GM12878 (cell line): Measurements from ENCODE around the gene MYL7. TPM values are rescaled to one million over a fixed set of nuclear protein-coding genes. Genes with fewer than 3 reads are reported as not detected.

Source experiments
- ATAC-seq: fragments of 200-7000 bp; cut with Tn5 transposase; 3 replicates; pipeline ENCODE4 v1.9.1; 2020; ENCODE audit warnings: mild to moderate bottlenecking, moderate library complexity
- BruUV-seq: library from RNA; stranded (reverse); fragments of 400-500 nt; replicated peaks from 2 replicates; lab custom pipeline; 2021; lab: Mats Ljungman, UMichigan
- CTCF ChIA-PET: fragments of 300-600 bp; sonication (Branson Sonifier 250); formaldehyde crosslinking; extraction: SDS; loops from one replicate; lab custom pipeline; 2021; ENCODE audit warnings: inconsistent platforms; lab: Yijun Ruan, JAX
- POLR2A ChIA-PET: fragments of 350-600 bp; formaldehyde crosslinking; extraction: SDS; loops from one replicate; lab custom pipeline; 2021; ENCODE audit warnings: inconsistent platforms; lab: Charles Lee
- RAD21 ChIA-PET: fragments of 300-600 bp; sonication (Branson Sonifier 250); formaldehyde crosslinking; loops from one replicate; lab custom pipeline; 2023; ENCODE audit warnings: antibody characterized with exemption; ENCODE audit not compliant: unreplicated experiment; lab: Charles Lee
- SMC1A ChIA-PET: fragments of 300-600 bp; sonication (Branson Sonifier 250); formaldehyde crosslinking; loops from one replicate; lab custom pipeline; 2023; ENCODE audit not compliant: unreplicated experiment, uncharacterized antibody; lab: Charles Lee
- DNase-seq: peaks from one replicate; pipeline ENCODE4 v3.0.0-alpha.2; 2011; ENCODE audit warnings: low read depth, low spot score
- FAIRE-seq: peaks from 3 replicates; lab custom pipeline; 2011; peaks lifted over from hg19 to GRCh38; lab: Jason Lieb, UNC
- H2AFZ ChIP-seq: 2 replicates; pipeline ENCODE4 v1.6.0; 2011; ENCODE audit warnings: low read depth, low read length, control low read depth; ENCODE audit not compliant: control insufficient read depth
- H3K27ac ChIP-seq: 2 replicates; pipeline ENCODE4 v1.5.1; 2011; ENCODE audit warnings: control low read depth; ENCODE audit not compliant: control insufficient read depth, insufficient read depth
- H3K27me3 ChIP-seq, 2 experiments: replicated peaks in 1 of 2; 2 replicates each; pipeline versions ENCODE4 v1.6.0 to v1.6.1; 2011; ENCODE audit warnings: low read length in 1 of 2; ENCODE audit not compliant: control insufficient read depth in 2 of 2, insufficient read depth in 2 of 2
- H3K36me3 ChIP-seq, 2 experiments: 2 replicates each; pipeline ENCODE4 v1.5.1; 2011; ENCODE audit warnings: low read length in 1 of 2; ENCODE audit not compliant: control insufficient read depth in 2 of 2, insufficient read depth in 2 of 2
- H3K4me1 ChIP-seq: 2 replicates; pipeline ENCODE4 v1.6.1; 2011; ENCODE audit warnings: mild to moderate bottlenecking, low read length, moderate library complexity, mixed read lengths; ENCODE audit not compliant: control insufficient read depth, insufficient read depth
- H3K4me2 ChIP-seq: 2 replicates; pipeline ENCODE4 v1.6.0; 2011; ENCODE audit warnings: control low read depth; ENCODE audit not compliant: control insufficient read depth, insufficient read depth
- H3K4me3 ChIP-seq: fragments of 200-600 bp; sonication (generic); 2 replicates; pipeline ENCODE4 v1.5.1; 2016
- H3K79me2 ChIP-seq: 2 replicates; pipeline ENCODE4 v1.6.0; 2011; ENCODE audit warnings: low read length; ENCODE audit not compliant: control insufficient read depth, insufficient read depth
- H3K9ac ChIP-seq: 2 replicates; pipeline ENCODE4 v1.8.0; 2011; ENCODE audit warnings: low read length, control low read depth, mixed read lengths; ENCODE audit not compliant: control insufficient read depth, insufficient read depth
- H3K9me3 ChIP-seq: replicated peaks from 3 replicates; pipeline ENCODE4 v1.5.1; 2011; ENCODE audit warnings: mild to moderate bottlenecking, low read length; ENCODE audit not compliant: control insufficient read depth, insufficient read depth
- H4K20me1 ChIP-seq: 2 replicates; pipeline ENCODE4 v1.6.0; 2011; ENCODE audit not compliant: control insufficient read depth, insufficient read depth
- ATF7 ChIP-seq: fragments of 450-650 bp; IDR thresholded peaks from 2 replicates; pipeline ENCODE4 v1.6.1; 2016; ENCODE audit warnings: low read depth, mild to moderate bottlenecking
- CBX5 ChIP-seq: sonication (generic); IDR thresholded peaks from 2 replicates; pipeline ENCODE4 v1.6.1; 2016; ENCODE audit warnings: low read depth, moderate library complexity, mild to moderate bottlenecking, inconsistent platforms
- HDAC2 ChIP-seq: fragments of 200-600 bp; sonication (generic); IDR thresholded peaks from 2 replicates; pipeline ENCODE4 v1.6.1; 2017
- KLF5 ChIP-seq: fragments of 450-650 bp; IDR thresholded peaks from 2 replicates; pipeline ENCODE4 v1.6.1; 2014; ENCODE audit warnings: mild to moderate bottlenecking; ENCODE audit not compliant: partially characterized antibody
- MTA2 ChIP-seq: fragments of 450-650 bp; IDR thresholded peaks from 2 replicates; pipeline ENCODE4 v1.6.1; 2016; ENCODE audit warnings: low read depth, mild to moderate bottlenecking, moderate library complexity
- NRF1 ChIP-seq: conservative IDR thresholded peaks from 2 replicates; pipeline ENCODE4 v1.6.1; 2011; ENCODE audit warnings: mild to moderate bottlenecking, low read depth, low read length, improper control_type of control experiment
- STAT1 ChIP-seq: fragments of 450-650 bp; conservative IDR thresholded peaks from 2 replicates; pipeline ENCODE4 v1.6.1; 2014; ENCODE audit warnings: antibody characterized with exemption, mild to moderate bottlenecking
- TAF1 ChIP-seq: IDR thresholded peaks from 2 replicates; pipeline ENCODE4 v1.6.1; 2011; ENCODE audit warnings: mild to moderate bottlenecking, low read depth, low read length, borderline replicate concordance
- TBL1XR1 ChIP-seq: IDR thresholded peaks from 2 replicates; pipeline ENCODE4 v1.6.1; 2012; ENCODE audit warnings: low read depth, low read length, improper control_type of control experiment
- WGBS: methylation state at CpG from one replicate; pipeline ENCODE4 v1.1.6; 2016; ENCODE audit warnings: low lambda C conversion rate; ENCODE audit not compliant: insufficient replicate concordance, insufficient coverage; ENCODE audit errors: missing lambda C conversion rate; 5-methylcytosine and 5-hydroxymethylcytosine counted together
- in situ Hi-C: fragments of 300-500 bp; cut with MboI; formaldehyde crosslinking; loops from 9 replicates; pipeline ENCODE4 v1.14.3; 2018; ENCODE audit warnings: mixed read lengths
- intact Hi-C: fragments of 100-400 bp; cut with micrococcal nuclease; formaldehyde crosslinking; loops from one replicate; pipeline ENCODE4 v1.14.2; 2022; ENCODE audit not compliant: unreplicated experiment
- polyA plus RNA-seq, 11 experiments: library from polyadenylated mRNA; depleted of rRNA in 4 of 11; unstranded in 6 of 11; stranded (reverse) in 5 of 11; fragments of >200 nt; fragmentation: Nextera tagmentation in 4 of 11; fragmentation: Illumina TruSeq in 1 of 11; extraction: Ambion mirVana in 4 of 11; extraction: Trizol in 1 of 11; gene quantifications; 1 replicate in 1 of 11; 2 replicates in 10 of 11; pipeline versions ENCODE4 v1.2.1 to v1.2.3, GENCODE V29; 2011 to 2016; ENCODE audit warnings: inconsistent platforms in 2 of 11, missing spikeins in 2 of 11, low read depth in 1 of 11
- total RNA-seq, 4 experiments: library from RNA; depleted of rRNA in 3 of 4; stranded (reverse); fragments of >200 nt in 3 of 4; fragmentation: Illumina TruSeq in 1 of 4; extraction: Trizol in 1 of 4; gene quantifications; 2 replicates each; pipeline versions ENCODE4 v1.2.1 to v1.2.3, GENCODE V29; 2013 to 2021
- TF ChIP-seq, protein P1 (sequence below): fragments of 450-650 bp; IDR thresholded peaks from 2 replicates; pipeline ENCODE4 v1.6.1; 2014; ENCODE audit warnings: mild to moderate bottlenecking
- TF ChIP-seq, protein P2 (sequence below): IDR thresholded peaks from 2 replicates; pipeline ENCODE4 v1.6.1; 2012; ENCODE audit warnings: mild to moderate bottlenecking, low read depth, low read length
- TF ChIP-seq, protein P3 (sequence below): fragments of 450-650 bp; formaldehyde crosslinking; IDR thresholded peaks from 2 replicates; pipeline ENCODE4 v1.5.0; 2022; ENCODE audit warnings: mild to moderate bottlenecking, missing genetic modification characterization
- TF ChIP-seq, protein P4 (sequence below), 3 experiments: IDR thresholded peaks in 2 of 3; conservative IDR thresholded peaks in 1 of 3; 2 replicates each; pipeline ENCODE4 v1.5.1; 2011; ENCODE audit warnings: low read depth in 3 of 3, low read length in 3 of 3, mild to moderate bottlenecking in 3 of 3, control low read depth in 2 of 3, moderate library complexity in 2 of 3, inconsistent platforms in 1 of 3, mixed read lengths in 1 of 3; ENCODE audit not compliant: control insufficient read depth in 2 of 3, insufficient read depth in 1 of 3; ENCODE audit errors: extremely low read depth in 1 of 3

Gene MYL7
- total and polyA plus RNA-seq, 10 of the 15 experiments (the other 5 are each of a cell fraction or from before 2014, with no cell fraction given) = 1.9 TPM; not detected in 9

DNA sequence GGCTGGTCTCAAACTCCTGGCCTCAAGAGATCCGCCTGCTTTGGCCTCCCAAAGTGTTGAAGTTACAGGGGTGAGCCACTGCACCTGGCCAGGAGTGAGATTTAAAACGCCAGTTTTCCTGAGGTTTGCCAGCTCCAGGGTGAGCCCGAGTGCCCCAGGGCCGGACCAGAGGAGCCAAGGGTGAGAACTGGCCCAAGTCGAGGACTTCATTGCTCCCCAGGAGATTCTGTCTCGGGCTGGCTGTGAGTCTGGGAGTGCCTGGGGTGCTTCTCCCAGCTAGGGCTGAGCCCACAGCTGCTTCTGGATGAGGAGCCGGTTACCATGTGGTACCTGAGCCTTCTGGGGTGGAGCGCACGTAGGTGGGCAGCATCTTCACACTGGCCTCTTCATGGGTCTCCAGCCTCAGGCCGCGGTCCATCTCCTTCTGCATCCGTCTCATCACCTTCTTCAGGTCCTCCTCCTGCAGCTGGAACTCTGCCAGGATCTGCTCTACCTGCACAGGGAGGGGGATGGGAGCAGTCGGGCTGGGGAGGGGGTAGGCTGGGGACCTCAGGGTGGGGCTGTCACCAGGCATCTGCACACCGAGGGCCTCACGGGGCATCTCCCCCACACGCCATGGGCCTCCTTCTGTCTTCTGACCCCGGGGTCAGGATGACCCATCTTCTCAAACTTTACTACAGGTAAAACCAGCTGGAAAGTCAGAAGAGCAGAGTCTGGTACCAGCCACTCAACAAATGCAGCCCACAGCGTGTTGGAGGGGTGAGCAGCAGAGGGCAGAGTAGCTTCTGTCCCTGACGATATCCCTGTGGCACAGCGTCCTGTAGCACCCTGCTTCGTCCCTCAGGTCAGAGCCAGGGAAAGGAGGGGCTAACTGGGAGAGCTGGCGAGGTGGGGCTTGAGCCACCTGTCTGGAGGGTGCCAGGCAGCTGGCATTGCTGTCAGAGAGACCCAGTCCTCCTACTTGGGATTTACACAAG is 12.1 kb upstream of the MYL7 start:
- Histone ChIP-seq H3K4me1 (peaks cover 5% of the 10 kb centered on the region), H3K4me3 (no peak overlapping the region), H3K27me3 (no peaks in the 10 kb centered on the region; a peak in 2 of 4 replicates), H2AFZ (no peak overlapping the region), H3K4me2 (no peak overlapping the region), H3K9me3 (no peaks in the 10 kb centered on the region), H3K36me3 (no peaks in the 10 kb centered on the region), H4K20me1 (no peaks in the 10 kb centered on the region), H3K27ac (no peak overlapping the region), H3K9ac (no peak overlapping the region), H3K79me2 (no peaks in the 10 kb centered on the region)
- intact Hi-C loops = loop anchor here (5.0 kb wide), 1 partner anchor 39 kb away; no protein-coding TSS in a partner anchor
- ATAC-seq (no peak), FAIRE-seq (no peak), DNase-seq (no peak)
- ChIA-PET POLR2A (interaction anchor here (0.7 kb wide), 1 partner anchor 430 kb away, joined by 4 read pairs; no protein-coding TSS in a partner anchor), SMC1A (no interaction called here), CTCF (no interaction called here), RAD21 (no interaction called here)
- in situ Hi-C loops = no loop called here
- 37% methylated on average over 21 of the region's 22 CpGs for WGBS
- BruUV-seq = no TSS peak
- TF ChIP-seq ATF7 = no peak
- no peak for TF ChIP-seq STAT1
- TF ChIP-seq MTA2 = no peak
- TF ChIP-seq, protein P1, sequence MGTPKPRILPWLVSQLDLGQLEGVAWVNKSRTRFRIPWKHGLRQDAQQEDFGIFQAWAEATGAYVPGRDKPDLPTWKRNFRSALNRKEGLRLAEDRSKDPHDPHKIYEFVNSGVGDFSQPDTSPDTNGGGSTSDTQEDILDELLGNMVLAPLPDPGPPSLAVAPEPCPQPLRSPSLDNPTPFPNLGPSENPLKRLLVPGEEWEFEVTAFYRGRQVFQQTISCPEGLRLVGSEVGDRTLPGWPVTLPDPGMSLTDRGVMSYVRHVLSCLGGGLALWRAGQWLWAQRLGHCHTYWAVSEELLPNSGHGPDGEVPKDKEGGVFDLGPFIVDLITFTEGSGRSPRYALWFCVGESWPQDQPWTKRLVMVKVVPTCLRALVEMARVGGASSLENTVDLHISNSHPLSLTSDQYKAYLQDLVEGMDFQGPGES = no peak
- TF ChIP-seq, protein P2, sequence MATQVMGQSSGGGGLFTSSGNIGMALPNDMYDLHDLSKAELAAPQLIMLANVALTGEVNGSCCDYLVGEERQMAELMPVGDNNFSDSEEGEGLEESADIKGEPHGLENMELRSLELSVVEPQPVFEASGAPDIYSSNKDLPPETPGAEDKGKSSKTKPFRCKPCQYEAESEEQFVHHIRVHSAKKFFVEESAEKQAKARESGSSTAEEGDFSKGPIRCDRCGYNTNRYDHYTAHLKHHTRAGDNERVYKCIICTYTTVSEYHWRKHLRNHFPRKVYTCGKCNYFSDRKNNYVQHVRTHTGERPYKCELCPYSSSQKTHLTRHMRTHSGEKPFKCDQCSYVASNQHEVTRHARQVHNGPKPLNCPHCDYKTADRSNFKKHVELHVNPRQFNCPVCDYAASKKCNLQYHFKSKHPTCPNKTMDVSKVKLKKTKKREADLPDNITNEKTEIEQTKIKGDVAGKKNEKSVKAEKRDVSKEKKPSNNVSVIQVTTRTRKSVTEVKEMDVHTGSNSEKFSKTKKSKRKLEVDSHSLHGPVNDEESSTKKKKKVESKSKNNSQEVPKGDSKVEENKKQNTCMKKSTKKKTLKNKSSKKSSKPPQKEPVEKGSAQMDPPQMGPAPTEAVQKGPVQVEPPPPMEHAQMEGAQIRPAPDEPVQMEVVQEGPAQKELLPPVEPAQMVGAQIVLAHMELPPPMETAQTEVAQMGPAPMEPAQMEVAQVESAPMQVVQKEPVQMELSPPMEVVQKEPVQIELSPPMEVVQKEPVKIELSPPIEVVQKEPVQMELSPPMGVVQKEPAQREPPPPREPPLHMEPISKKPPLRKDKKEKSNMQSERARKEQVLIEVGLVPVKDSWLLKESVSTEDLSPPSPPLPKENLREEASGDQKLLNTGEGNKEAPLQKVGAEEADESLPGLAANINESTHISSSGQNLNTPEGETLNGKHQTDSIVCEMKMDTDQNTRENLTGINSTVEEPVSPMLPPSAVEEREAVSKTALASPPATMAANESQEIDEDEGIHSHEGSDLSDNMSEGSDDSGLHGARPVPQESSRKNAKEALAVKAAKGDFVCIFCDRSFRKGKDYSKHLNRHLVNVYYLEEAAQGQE = no peak
- no peak for TF ChIP-seq NRF1
- no peak for TF ChIP-seq TAF1
- no peak for TF ChIP-seq CBX5
- no peak for TF ChIP-seq KLF5
- TF ChIP-seq, protein P3, sequence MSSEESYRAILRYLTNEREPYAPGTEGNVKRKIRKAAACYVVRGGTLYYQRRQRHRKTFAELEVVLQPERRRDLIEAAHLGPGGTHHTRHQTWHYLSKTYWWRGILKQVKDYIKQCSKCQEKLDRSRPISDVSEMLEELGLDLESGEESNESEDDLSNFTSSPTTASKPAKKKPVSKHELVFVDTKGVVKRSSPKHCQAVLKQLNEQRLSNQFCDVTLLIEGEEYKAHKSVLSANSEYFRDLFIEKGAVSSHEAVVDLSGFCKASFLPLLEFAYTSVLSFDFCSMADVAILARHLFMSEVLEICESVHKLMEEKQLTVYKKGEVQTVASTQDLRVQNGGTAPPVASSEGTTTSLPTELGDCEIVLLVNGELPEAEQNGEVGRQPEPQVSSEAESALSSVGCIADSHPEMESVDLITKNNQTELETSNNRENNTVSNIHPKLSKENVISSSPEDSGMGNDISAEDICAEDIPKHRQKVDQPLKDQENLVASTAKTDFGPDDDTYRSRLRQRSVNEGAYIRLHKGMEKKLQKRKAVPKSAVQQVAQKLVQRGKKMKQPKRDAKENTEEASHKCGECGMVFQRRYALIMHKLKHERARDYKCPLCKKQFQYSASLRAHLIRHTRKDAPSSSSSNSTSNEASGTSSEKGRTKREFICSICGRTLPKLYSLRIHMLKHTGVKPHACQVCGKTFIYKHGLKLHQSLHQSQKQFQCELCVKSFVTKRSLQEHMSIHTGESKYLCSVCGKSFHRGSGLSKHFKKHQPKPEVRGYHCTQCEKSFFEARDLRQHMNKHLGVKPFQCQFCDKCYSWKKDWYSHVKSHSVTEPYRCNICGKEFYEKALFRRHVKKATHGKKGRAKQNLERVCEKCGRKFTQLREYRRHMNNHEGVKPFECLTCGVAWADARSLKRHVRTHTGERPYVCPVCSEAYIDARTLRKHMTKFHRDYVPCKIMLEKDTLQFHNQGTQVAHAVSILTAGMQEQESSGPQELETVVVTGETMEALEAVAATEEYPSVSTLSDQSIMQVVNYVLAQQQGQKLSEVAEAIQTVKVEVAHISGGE = no peak
- no peak for TF ChIP-seq HDAC2
- TF ChIP-seq, protein P4, sequence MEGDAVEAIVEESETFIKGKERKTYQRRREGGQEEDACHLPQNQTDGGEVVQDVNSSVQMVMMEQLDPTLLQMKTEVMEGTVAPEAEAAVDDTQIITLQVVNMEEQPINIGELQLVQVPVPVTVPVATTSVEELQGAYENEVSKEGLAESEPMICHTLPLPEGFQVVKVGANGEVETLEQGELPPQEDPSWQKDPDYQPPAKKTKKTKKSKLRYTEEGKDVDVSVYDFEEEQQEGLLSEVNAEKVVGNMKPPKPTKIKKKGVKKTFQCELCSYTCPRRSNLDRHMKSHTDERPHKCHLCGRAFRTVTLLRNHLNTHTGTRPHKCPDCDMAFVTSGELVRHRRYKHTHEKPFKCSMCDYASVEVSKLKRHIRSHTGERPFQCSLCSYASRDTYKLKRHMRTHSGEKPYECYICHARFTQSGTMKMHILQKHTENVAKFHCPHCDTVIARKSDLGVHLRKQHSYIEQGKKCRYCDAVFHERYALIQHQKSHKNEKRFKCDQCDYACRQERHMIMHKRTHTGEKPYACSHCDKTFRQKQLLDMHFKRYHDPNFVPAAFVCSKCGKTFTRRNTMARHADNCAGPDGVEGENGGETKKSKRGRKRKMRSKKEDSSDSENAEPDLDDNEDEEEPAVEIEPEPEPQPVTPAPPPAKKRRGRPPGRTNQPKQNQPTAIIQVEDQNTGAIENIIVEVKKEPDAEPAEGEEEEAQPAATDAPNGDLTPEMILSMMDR (IDR thresholded peaks at IDR 0.05 in 2 of 3, conservative IDR thresholded peaks at IDR 0.05 in 1 of 3; ENCODE audit: control insufficient read depth in 2 of 3, extremely low read depth in 1 of 3, insufficient read depth in 1 of 3, low read depth in 3 of 3, low read length in 3 of 3) = no peak
- no peak for TF ChIP-seq TBL1XR1
